Chondrocyte (in vitro differentiated cells): ENCODE results near the gene DNAJC3. TPM values are rescaled to one million over a fixed set of nuclear protein-coding genes. Genes with fewer than 3 reads are reported as not detected.

Experiments
- DNase-seq: peaks from one replicate; pipeline ENCODE4 v3.0.0; 2021; ENCODE audit warnings: mixed read lengths, low spot score
- H3K27ac Mint-ChIP-seq: one replicate; pipeline ENCODE4 v1.8.0; 2021; ENCODE audit warnings: mild to moderate bottlenecking, moderate library complexity, mixed read lengths; ENCODE audit not compliant: unreplicated experiment
- H3K27me3 Mint-ChIP-seq: 2 replicates; pipeline ENCODE4 v1.8.0; 2021; ENCODE audit warnings: low read depth, mixed read lengths
- H3K36me3 Mint-ChIP-seq: 2 replicates; pipeline ENCODE4 v1.8.0; 2021; ENCODE audit warnings: low read depth, mixed read lengths
- H3K4me1 Mint-ChIP-seq: 2 replicates; pipeline ENCODE4 v1.8.0; 2021; ENCODE audit warnings: low read depth, mild to moderate bottlenecking, mixed read lengths
- H3K4me3 Mint-ChIP-seq: one replicate; pipeline ENCODE4 v1.8.0; 2021; ENCODE audit warnings: mild to moderate bottlenecking, moderate library complexity, mixed read lengths; ENCODE audit not compliant: unreplicated experiment
- H3K9me3 Mint-ChIP-seq: 2 replicates; pipeline ENCODE4 v1.8.0; 2021; ENCODE audit warnings: low read depth, mixed read lengths
- CTCF ChIP-seq: fragments of 200-600 bp; sonication (generic); IDR thresholded peaks from 2 replicates; pipeline ENCODE4 v1.5.0; 2021; ENCODE audit warnings: antibody characterized with exemption, mild to moderate bottlenecking, moderate library complexity
- total RNA-seq: library from RNA; stranded (reverse); gene quantifications from 3 replicates; pipeline ENCODE4 v1.2.1, GENCODE V29; 2021

DNAJC3 gene
- total RNA-seq, 1 donor from 2014 or later: 53.9 TPM

DNA sequence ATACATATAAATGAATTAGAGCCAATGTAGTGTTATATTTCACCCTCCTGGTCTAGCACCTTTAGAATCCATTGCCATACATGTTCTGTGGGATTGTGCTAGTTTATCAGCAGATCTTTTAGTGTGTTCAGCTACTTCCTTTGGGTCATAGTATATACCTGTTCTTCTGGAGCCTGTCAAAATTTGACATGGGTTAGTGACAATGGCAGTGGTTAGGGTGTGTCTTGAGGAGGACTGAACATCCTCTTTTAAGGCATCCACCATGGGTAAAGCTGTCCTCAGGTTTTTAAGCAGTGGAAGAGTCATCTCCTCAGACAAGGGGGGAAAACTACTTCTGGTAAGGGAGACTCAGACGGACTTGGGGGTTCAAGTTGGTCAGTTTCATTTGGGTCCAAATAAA lies 29.4 kb downstream of the DNAJC3 start:
- peaks cover 5% of the 10 kb centered on the region for H3K36me3 Mint-ChIP-seq
- no peak overlapping the region for H3K27ac Mint-ChIP-seq
- H3K4me1 Mint-ChIP-seq: peaks cover 22% of the 10 kb centered on the region
- H3K4me3 Mint-ChIP-seq: no peak overlapping the region
- TF ChIP-seq CTCF: no peak
- no peaks in the 10 kb centered on the region for H3K27me3 Mint-ChIP-seq
- no peaks in the 10 kb centered on the region for H3K9me3 Mint-ChIP-seq
- no peak for DNase-seq

GRCh38 chr13:95707035-95707434 lies 30.1 kb downstream of the DNAJC3 start:
- DNase-seq: no peak
- Mint-ChIP-seq H3K9me3 (no peaks in the 10 kb centered on the region), H3K4me3 (no peak overlapping the region), H3K36me3 (peaks cover 9% of the 10 kb centered on the region), H3K27ac (no peak overlapping the region), H3K4me1 (peaks cover 22% of the 10 kb centered on the region), H3K27me3 (no peaks in the 10 kb centered on the region)
- TF ChIP-seq CTCF: no peak

- peaks cover 13% of the 10 kb centered on the region for H3K36me3 Mint-ChIP-seq
- DNase-seq: no peak
- peaks cover 22% of the 10 kb centered on the region for H3K4me1 Mint-ChIP-seq
- no peak overlapping the region for H3K27ac Mint-ChIP-seq
- no peaks in the 10 kb centered on the region for H3K9me3 Mint-ChIP-seq
- H3K4me3 Mint-ChIP-seq: no peak overlapping the region
- no peaks in the 10 kb centered on the region for H3K27me3 Mint-ChIP-seq
- no peak for TF ChIP-seq CTCF
These were observed 30.8 kb downstream of the DNAJC3 start for GRCh38 chr13:95707442-95708390.

DNA sequence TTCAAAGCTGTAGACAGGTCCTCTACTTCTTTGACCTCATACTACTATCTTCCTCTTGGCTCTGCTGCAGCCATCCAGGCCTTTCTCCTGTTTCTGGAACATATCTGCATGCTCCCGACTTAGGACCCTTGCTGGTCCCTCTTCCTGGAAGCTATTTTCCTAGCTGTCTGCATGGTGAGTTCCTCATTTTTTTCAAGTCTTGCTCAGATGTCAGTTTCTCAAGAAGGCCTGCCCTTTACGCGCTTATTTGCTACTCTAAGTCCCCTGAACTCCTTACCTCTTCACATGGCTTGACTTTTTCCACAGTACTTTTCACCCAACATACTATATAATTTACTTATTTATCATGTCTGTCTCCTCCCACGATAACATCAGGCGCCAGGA lies 31.4 kb downstream of the DNAJC3 start:
- Mint-ChIP-seq H3K27me3 (no peaks in the 10 kb centered on the region), H3K9me3 (peaks cover 6% of the 10 kb centered on the region), H3K4me3 (no peak overlapping the region), H3K27ac (no peak overlapping the region), H3K4me1 (peaks cover 19% of the 10 kb centered on the region), H3K36me3 (peaks cover 19% of the 10 kb centered on the region)
- TF ChIP-seq CTCF: no peak
- DNase-seq: no peak

DNA sequence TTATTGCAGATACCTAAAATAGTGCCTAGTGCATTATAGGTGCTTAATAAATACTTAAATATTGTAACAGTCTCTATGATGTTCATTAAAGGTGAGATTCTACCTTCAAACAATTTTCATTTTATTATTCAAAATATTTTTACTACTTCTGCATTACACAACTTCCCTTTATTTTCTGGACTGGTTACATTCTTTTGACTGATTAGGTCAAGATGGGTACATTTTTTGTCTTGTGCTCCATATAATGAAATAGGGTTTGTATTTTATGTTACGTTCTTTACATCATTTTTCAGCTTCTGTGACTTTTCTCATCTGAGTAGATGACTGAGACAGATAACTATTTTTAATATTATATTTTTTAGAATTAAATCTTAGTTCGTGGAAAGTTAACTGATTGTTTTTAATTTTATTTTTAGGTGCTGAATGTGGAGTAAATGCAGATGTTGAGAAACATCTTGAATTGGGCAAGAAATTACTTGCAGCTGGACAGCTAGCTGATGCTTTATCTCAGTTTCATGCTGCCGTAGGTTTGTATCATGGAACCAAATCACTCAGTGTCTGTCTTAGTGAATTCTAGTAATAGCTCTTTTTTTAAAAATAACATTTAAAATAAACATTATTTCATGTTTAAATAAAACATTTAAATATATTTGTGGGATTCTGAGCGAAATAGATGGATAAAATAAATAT lies 32.0 kb downstream of the DNAJC3 start:
- H3K27ac Mint-ChIP-seq: no peak overlapping the region
- peaks cover 16% of the 10 kb centered on the region for H3K4me1 Mint-ChIP-seq

More for the DNA sequence above, 32.0 kb downstream of the DNAJC3 start:
- peaks cover 8% of the 10 kb centered on the region for H3K9me3 Mint-ChIP-seq
- H3K36me3 Mint-ChIP-seq: peaks cover 20% of the 10 kb centered on the region
- no peak for DNase-seq
- H3K27me3 Mint-ChIP-seq: no peaks in the 10 kb centered on the region
- H3K4me3 Mint-ChIP-seq: no peak overlapping the region
- no peak for TF ChIP-seq CTCF
